SIG-M5 treated with dmso at 0.1 percent for 504 hours (cell line): ENCODE data around the gene RPA3.

Source experiments
- DNase-seq: peaks from one replicate; lab custom pipeline; 2025; ENCODE audit not compliant: unreplicated experiment; lab: John Stamatoyannopoulos, UW

RPA3 gene

DNA sequence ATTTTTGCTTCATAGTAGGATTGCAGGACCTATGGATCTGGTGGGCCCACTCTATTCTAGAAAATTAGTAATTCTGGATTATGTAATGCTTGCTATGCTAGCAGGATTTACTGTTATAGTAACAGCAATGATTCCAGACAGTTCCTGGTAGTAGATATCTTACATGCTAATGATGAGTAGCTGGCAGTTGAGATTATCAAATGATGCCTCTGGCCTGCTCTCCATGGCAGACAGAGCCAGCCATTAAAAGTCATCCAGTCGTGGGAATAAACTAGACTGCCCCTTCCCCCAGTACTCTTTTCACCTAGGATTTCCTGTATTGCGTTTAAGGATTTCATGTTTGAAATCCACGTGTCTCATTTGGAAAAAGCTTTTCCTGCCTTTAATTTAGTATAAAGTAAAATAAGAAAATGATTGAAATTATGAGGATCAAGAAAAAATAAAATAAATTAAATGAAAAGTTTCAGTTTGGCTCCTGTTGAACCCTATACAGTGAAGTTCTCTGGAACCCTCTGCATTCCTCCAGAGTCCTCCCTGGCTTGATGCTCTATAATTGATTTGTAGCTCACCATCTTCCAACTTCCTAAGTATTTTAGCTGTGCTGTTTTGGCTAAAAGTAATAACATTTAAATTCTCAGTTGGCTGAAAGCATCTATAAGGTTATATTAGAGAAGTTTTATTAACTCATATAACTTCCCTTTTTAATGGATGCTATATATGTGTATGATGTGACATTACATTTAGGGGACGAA is 63.3 kb downstream of the RPA3 start:
- no peak for DNase-seq

DNA sequence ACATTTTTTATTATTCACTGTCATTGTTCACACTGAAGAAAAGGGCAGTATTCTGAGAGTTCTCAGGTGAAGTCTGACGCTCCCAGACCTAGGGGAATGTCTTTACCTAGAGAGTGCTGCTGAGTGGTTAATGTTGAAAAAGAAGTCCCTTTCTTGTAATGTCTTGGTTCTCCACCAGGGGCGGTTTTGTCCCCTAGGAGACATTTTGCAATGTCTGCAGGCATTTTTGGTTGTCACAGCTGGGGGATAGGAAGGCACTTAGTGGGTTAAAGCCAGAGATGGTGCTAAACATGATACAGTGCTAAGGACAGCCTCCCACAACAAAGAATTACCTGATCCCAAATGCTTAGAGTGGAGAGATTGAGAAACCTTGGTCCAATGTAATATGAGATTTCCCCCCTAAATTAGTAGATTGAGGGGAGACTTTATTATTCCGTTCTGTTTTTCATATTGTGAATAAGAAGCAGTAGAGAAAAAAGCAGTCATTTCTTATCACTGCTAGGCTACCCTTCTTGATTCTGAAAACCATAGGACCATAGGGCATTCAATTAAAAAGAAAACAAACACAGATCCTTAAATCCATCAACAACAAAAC is 64.7 kb downstream of the RPA3 start:
- peak; percentile 30 for DNase-seq

- DNase-seq = no peak
These were observed 65.4 kb downstream of the RPA3 start for GRCh38 chr7:7652798-7653540.

GRCh38 chr7:7651479-7651878 is 66.9 kb downstream of the RPA3 start:
- DNase-seq = no peak

GRCh38 chr7:7650682-7651206 is 67.7 kb downstream of the RPA3 start:
- no peak for DNase-seq

- no peak for DNase-seq
These were observed 70.8 kb downstream of the RPA3 start for GRCh38 chr7:7647495-7648036.

DNA sequence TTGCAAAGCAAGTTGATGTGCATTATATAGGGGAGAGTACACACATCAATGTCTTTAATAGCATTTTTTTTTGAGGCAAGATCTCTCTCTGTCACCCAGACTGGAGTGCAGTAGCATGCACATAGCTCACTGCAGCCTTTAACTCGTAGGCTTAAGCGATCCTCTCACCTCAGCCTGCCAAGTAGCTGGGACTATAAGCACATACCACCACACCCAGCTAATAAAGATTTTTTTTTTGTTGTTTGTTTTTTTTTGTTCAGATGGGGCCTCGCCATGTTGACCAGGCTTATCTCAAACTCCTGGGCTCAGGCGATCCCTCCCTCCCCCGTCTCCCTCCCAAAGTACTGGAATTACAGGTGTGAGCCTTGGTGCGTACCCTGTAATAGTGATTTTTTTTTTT is 76.3 kb downstream of the RPA3 start:
- no peak for DNase-seq

GRCh38 chr7:7641129-7641663 is 77.2 kb downstream of the RPA3 start:
- no peak for DNase-seq

- DNase-seq = peak; percentile 100
These were observed 77.9 kb downstream of the RPA3 start, which contains the start of gene UMAD1 for GRCh38 chr7:7640221-7641128. UMAD1 (plus strand) TSS chr7:7640752; CDS start chr7:7673372, 32,620 bp downstream.

DNA sequence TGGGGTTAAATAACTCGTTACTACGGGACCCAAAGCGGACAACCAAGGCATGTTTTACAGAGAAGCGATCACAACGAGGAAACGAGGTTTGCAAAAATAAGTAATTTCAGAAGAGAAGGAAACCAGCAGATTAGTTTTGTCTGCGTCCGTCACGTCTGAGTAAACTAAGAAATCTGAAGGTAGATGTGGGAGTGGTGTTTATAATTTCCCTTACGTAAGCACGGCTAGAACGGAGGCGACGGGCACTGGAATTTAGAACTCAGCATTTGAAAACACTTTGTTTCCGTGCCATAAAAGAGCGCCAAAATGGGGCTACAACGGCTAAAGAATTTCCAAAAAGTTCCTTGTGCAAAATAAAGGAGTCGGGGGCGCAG is 78.6 kb downstream of the RPA3 start:
- DNase-seq = peak; percentile 31

DNA sequence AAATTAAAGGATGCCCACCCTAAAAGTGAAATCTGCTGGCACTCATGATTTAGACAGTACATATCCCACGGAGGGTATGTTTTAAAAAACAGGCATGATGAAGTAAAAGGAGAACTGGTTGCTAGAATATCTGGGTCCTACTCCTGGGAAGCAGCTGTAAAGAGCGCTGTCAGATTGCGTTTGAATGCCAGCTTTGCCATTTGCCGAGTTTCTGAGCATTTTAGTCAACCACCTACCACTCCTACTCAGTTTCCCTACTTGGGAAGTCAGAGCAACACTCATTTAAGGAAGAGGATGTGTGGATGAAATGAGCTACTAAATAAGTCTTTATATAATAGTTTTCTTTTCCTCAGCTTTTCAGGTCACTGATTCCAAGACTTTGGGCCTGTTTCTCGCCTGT is 79.0 kb downstream of the RPA3 start:
- DNase-seq = no peak

- no peak for DNase-seq
These were observed 87.6 kb downstream of the RPA3 start for GRCh38 chr7:7630626-7631329.

DNA sequence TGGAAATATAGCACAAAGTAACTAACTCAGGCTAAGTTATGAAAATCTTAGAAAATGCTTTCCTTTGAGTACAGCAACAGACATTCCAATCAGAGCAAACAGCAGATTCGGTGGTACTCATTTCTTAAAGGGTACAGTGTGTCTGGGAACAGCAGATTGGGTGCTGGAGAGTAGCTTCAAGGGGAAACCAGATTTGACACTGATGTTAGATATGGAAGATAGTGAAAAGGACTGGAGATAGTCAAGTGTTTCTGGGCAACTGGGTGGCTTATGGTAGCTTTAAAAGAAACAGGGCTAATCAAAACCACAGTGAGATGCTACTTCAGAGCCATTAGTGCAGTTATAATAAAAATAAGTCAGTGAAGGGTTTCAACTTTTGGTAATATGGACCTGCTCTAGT is 89.9 kb downstream of the RPA3 start:
- no peak for DNase-seq

- DNase-seq = no peak
These were observed 97.7 kb downstream of the RPA3 start for GRCh38 chr7:7620644-7621210.

- DNase-seq = no peak
These were observed 98.2 kb downstream of the RPA3 start for GRCh38 chr7:7620236-7620635.

DNA sequence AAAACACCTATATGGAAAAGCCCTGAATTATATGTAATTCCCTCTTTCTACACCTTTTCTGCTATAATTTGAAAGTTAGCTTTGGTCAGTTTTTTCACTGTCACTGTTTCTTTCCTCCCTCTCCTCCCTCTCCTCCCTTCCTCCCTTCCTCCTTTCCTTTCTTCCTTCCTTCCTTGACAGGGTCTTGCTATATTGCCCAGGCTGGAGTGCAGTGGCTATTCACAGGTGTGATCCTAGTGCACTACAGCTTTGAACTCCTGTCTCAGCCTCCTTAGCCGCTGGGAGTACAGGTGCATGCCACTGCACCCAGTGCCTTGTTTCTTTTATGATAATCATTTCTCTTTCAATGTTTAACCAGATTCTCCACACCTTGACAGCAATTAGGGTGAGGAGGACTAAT is 100.0 kb downstream of the RPA3 start:
- DNase-seq = no peak

DNA sequence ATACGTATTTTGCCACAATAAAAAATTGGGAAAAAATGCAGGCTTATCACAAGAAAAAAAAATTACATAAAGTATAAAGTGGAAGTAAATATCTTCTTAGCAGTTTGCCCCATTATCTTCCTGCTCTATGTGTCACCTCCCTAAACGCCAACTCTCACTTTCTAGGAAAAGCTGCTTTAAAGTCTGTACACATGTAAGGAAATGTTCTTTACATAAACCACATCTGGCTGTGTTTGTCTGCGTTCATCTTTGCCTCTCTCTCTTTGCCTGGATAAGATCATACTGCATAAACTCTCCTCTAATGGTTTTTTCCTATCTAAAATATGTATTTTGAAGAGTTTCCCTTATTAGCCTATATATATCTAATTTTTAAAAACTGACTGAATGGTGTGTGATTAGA is 100.9 kb downstream of the RPA3 start:
- no peak for DNase-seq

GRCh38 chr7:7614018-7614741 is 104.2 kb downstream of the RPA3 start:
- no peak for DNase-seq

DNA sequence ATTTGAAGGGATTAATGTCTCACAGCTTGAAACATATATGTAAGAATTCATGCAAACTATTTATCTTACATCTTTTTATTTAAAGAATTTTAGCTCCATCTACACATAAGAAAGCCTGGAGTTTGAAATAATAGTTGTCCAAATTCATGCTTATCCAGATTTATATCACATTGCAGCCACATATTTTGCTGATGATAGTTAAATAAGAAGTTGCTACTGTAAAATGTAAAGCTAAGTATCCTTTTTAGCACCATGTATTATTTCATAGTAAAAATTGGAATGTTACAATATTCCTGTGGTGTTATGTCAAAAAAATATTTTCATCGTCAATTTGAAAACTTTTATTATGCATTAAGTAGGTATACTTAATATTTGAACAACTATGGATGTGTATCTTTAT is 105.2 kb downstream of the RPA3 start:
- DNase-seq = no peak
